Right forelimb (tissue), 1 donor: ENCODE measurements around the gene DNAJB9.
"Not testable (repeated sequence)": the region's sequence is repeated elsewhere in the genome, so short reads cannot be mapped to it uniquely, and the experiment has no call there.

Experiments
- DNase-seq: peaks from one replicate; pipeline ENCODE4 v3.0.0-alpha.2; 2018

Gene DNAJB9

DNA sequence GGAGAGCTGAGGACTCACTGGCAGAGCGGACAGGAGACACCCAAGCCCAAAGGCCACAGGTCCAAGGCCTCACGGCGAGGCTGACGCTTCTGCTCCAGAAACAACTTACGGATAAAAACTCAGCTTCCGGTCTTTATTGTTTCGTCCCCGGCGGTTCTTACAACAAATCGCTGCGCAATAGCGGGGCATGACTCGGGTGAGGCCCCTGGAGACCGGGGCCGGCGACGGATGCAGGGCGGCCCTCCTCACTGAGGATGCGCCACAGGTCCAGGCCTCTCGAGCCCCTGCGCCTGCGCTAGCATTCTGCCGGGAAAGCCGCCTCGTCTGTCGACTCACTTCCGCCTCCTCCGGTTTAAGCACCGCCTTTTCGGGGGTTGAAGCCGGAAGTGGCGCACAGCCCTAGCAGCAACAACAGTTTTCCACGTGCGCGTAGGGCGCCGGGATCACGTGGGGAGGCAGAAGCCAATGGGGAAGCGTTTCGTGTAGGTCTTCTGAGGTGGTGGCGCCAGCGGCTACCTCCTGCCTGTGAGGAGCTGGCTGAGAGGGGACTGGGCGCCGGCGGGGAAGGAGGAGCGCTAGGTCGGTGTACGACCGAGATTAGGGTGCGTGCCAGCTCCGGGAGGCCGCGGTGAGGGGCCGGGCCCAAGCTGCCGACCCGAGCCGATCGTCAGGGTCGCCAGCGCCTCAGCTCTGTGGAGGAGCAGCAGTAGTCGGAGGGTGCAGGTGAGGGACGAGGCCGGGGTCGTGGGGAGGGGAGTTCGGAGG, at the start of gene DNAJB9, which contains the start of gene THAP5:
DNAJB9 (plus strand) TSS at position 494 of the 765 bp plus-strand sequence. CDS start 1,853 bp downstream, outside the sequence.
THAP5 (minus strand) TSS at position 326 of the 765 bp plus-strand sequence; CDS start at position 189, 137 bp downstream.
- peak; percentile 99 for DNase-seq

DNA sequence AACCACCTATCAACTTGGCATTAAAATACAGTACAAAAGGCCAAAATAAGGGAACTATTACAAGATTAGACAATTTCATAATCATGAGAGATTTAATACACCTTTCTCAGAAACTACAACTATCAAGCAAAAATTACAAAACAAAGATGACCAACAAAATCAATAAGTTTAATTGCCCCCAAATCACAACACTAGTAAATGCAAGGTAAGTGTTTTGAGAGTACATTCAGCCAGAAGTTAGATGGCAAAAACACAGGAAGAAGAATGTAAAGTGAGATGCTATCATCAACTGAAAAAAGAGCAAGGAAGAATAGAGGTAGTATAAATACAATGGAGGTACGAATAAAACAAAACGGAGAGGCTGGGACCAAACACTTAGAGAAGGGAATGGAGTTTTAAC, 46.9 kb upstream of the DNAJB9 start:
- no peak for DNase-seq

DNA sequence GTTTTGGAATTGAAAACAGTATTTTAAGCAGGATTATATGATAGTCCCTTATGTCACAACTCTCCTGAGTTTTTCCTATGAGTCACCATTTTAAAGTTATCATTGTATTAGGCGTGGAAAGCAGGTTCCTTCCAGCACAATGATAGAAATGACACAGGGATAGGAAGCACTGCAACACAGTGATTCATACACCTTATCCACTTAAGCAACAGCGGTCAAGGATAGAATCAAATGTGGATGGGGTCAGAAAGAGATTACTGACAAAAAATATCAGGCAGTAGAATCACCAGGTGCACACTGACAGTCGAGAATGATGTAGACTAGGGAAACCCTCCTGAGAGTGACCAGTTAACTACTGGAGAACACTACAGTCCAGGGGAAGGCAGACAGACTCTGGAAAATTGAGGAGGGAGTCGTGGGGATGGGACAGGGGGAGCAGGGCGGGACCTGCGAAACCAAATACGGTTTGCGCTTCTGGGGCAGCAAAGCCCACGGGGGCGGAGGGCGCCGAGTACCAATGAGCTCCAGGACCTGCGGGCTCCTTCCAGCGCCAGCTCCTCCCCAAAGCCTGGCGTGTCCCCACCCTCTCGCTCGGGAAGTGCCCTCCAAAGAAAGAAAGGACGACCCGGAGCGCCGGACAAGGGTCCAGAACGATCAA, 44.2 kb upstream of the DNAJB9 start:
- DNase-seq: no peak

DNA sequence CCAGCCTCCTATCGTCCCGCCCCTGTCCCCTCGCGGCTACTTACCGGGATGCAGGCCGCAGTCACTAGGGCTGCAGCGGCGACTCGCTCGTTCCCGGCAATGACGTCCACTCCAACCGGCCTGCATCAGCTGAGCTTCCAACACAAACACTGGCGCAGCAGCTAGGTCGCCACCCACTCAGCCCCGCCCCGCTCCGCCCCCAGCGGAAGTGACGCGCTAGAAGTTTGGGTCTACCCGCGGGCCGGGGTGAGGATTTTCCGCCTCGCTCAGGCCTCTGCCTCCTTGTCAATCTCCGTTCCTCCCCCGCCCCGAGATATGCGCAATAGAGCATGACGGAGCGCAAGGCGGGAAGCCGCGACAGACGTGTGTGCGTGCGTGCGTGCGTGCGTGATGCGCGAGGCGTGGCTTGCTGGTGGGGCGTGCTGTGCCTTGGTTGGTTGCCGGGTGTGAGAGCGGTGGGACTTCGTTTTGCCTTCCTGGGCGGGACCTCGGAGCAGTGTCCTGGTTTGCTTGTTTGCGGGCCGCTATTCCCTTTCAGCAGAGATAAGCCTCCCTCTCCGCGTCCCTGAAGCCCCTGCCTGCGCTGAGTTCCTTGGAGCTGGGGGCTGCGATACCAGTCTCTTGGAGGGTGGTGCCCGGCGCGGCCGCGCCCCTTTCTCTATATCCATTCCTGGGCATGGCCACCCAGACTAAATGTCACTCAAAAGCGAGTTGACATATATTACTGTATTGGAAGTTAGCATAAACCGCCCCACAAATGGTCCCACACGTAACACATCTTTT, 43.5 kb upstream of the DNAJB9 start, which contains the start of gene PNPLA8:
PNPLA8 (minus strand) TSS at position 151 of the 783 bp plus-strand sequence. CDS start 10,644 bp downstream, outside the sequence.
- peak; percentile 100 for DNase-seq

DNA sequence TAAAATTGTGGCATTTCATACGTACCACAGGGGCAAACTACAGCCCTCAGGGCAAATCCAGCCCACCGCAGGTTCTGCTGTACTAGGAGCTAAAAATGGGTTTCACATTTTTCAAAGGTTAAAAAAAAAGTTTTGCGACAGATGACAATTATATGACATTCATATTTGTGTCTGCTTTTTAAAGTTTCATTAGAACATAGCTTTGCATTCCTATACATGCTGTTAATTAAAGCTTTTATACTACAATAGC, 43.0 kb upstream of the DNAJB9 start:
- DNase-seq: no peak

DNA sequence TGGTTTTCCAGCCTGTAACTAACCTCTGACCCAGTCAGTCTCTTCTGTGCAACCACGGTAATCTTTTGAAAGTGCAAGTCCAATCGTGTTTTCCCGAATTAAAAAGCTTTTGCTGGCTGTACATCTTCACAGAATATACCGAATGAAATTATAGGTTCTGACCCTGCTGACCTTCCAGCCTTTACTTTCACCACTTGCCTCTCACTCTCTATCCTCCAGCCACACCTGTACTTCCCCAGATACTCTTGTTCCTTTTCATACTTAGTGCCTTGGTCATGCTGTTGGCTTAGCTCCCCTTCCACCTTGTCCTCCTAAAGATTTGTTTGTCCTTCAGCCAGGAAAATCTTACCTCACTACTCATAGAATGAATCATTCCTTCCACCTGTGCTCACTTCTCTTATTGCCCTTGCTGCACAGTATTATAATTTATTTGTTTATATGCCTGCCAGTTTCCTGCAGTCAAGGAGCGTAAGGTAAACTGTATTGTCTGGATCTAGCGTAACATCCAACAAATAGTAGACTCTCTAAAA, 41.4 kb upstream of the DNAJB9 start:
- DNase-seq: no peak

DNA sequence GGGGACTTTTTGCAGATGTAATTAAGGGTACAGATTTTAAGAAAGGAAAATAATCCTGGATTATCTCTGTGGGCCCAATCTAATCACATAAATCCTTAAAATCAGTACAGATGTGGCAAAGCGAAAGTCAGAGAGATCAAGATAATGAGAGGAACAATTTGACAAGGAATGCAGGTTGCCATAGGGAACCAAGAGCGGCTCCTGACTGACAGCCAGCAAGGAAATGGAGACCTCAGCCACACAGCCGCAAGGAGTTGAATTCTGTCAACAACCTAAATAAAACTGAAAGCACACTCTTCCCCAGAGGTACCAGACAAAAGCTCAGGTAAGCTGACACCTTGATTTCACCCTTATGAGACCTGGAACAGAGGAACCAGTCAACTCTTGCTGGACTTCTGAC, 40.3 kb upstream of the DNAJB9 start:
- no peak for DNase-seq

DNA sequence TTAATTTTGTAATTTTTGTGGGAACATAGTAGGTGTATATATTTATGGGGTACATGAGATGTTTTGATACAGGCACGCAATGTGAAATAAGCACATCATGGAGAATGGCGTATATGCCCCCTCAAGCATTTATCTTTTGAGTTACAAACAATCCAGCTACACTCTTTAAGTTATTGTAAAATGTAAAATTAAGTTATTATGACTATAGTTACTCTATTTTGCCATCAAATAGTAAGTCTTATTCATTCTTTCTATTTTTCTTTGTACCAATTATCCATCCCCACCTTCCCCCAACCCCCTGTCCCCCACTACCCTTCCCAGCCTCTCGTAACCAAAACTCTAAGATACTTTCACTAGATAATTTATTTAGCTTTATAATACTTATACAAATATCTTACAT, 36.0 kb upstream of the DNAJB9 start:
- no peak for DNase-seq

DNA sequence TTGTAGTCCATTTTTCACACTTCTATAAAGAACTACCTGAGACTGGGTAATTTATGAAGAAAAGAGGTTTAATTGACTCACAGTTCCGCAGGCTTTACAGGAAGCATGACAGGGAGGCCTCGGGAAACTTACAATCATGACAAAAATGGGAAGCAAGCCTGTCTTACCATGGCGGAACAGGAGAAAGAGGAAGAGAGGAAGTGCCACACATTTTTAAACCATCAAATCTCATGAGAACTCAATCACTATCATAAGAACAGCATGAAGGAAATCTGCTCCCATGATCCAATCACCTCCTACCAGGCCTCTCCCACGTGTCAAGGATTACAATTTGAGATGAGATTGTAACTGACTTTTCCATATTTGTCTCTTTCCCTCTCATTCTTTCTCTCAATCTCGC, 34.4 kb upstream of the DNAJB9 start:
- DNase-seq: no peak

DNA sequence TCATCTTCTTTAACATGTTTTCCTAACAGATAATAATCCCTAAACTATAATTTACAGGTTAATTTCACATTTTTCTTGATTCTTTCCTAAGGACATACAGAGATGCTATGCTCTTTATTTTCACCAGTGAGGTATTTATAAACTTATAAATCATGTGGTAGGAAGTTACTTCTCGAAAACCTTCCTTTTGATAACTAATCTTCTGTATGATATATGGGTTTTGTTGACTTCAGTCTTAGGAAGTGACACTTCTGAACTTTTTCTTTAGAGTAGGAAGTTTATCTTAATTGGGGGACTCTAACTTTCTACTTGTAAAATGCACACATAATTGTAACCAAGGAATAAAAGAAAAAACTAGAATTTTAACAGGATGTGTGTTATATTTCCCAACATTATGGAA, 33.9 kb upstream of the DNAJB9 start:
- no peak for DNase-seq

DNA sequence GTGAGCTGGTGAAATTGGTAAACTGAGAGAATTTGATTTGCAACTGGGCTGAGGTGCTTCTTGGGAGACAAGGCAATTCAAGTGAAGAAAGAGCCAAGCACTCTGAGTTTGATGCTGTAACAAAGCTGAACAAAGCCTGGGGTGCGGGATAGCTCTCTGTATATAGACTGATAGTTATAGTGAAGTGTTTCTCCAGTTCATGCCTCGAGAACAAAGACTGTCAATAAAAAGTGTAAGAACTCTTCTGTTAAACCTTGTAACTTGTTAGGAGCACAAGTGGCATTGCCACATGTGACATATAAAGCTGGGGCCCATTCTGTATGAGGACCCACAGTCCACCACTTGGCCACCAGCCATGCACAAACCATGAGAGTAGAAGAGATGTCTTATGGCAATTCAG, 32.4 kb upstream of the DNAJB9 start:
- no peak for DNase-seq

DNA sequence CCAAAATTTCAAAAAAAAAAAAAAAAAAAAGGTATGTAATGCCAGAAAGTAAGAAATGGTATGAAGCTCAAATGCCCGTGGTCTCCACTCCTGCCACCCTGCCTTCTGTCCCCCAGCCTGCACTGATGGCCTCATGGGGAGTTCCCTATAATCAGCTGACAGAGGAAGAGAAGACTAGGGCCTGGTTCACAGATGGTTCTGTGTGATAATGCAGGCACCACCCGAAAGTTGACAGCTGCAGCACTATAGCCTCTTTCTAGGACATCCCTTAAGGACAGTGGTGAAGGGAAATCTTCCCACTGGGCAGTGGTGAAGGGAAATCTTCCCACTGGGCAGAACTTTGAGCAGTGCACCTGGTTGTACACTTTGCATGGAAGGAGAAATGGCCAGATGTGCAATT, 31.4 kb upstream of the DNAJB9 start:
- DNase-seq: not testable (repeated sequence)

DNA sequence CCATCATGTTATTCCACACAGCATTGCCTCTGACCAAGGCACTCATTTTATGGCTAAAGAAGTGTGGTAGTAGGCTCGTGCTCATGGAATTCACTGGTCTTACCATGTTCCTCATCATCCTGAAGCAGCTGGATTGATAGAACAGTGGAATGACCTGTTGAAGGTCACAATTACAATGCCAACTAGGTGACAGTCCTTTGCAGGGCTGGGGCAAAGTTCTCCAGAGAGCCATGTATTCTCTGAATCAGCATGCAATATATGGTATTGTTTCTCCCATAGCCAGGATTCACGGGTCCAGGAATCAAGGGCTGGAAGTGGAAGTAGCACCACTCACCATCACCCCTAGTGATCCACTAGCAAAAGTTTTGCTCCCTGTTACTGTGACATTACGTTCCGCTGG, 31.0 kb upstream of the DNAJB9 start:
- DNase-seq: not testable (repeated sequence)

DNA sequence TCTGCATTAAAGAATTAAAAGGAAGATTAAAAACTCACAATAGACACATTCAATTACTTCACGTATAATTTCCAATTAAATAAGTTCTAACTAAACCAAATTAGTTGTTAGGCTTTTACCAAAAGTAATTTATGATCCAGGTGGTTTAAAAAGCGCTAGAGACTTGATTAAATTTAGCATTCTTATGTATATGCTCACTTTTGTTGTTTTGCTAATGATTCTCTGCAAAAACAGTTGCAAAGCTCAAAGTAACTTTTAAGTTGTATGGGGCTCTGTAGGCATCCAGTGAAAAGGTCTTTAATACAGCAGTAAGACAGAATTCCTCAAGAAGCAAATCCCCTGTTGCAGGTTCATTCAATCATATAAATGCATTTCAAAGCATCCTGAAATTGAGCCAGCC, 28.2 kb upstream of the DNAJB9 start:
- no peak for DNase-seq

DNA sequence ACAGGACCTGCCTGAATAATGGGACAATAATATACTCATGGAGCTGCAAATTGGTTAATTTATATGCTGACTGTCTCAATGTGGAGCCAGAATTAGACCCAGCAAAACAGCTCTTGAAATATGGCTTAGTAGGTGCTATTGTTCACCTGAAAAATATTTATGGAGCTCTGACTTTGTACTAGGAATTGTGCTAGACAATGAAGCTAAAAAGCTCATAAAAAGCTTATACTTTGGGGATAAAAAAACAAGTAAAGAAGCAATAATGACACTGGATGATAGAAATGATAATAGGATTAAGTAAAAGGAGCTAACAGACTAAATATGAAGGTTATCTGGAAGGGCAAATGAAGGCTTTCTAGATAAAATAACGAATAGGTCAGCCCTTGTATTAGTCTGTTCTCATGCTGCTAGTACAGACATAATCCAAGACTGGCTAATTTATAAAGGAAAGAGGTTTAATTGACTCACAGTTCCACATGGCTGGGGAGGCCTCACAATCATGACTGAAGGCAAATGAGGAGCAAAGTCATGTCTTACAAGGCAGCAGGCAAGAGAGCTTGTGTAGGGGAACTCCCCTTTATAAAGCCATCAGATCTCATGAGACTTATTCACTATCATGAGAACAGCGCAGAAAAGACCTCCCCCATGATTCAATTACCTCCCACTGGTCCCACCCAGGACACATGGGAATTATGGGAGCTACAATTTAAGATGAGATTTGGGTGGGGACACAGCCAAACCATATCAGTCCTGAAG, 21.4 kb upstream of the DNAJB9 start:
- not testable (repeated sequence) for DNase-seq

DNA sequence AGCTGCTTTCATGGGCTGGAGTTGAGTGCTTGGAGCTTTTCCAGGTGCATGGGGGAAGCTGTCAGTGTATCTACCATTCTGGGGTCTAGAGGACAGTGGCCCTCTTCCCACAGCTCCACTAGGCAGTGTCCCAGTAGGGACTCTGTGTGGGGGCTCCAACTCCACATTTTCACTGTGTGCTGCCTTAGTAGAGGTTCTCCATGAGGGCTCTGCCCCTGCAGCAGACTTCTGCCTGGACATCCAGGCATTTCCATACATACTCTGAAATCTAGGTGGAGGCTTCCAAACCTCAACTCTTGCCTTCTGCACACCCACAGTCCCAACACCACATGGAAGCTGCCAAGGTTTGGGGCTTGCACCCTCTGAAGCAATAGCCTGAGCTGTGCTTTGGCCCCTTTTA, 13.0 kb upstream of the DNAJB9 start:
- DNase-seq: not testable (repeated sequence)

DNA sequence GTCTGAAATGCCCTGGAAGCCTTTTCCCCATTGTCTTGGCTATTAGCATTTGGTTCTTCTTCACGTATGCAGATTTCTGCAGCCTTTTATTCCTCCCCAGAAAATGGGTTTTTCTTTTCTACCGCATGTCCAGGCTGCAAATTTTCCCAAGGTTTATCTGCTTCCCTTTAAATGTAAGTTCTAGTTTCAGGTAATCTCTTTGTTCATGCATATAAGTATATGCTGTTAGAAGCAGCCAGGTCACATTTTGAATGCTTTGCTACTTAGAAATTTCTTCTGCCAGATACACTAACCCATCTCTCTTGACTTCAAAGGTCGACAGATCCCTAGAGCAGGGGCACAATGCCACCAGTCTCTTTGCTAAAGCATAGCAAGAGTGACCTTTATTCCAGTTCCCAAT, 12.5 kb upstream of the DNAJB9 start:
- DNase-seq: no peak

DNA sequence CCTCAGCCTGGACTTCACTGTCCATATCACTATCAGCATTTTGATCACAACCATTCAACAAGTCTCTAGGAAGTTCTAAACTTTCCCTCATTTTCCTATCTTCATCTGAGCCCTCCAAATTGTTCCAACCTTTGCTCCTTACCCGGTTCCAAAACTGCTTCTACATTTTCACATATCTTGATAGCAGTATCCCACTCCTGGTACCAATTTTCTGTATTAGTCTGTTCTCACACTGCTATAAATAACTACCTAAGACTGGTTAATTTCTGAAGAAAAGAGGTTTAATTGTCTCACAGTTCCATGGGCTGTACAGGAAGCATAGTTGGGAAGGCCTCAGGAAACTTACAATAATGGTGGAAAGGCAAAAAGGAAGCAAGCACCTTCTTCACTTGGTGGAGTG, 12.1 kb upstream of the DNAJB9 start:
- no peak for DNase-seq

DNA sequence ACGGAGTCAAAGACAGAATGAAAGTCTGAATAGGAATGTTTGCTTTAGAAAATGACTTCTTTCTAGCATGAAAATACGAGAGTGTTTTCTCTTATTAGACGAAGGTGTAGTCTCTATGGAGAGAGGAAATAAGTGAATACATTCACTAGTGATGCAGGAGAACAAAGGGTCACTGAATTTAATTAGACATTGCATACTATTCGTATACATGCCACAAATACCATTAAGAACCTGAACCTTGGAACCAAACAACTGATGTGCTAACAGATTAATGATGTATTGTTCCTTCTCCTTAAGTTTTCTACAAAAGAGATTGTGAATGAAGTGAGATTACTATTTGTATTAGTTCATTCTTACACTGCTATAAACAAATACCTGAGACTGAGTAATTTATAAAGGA, 10.4 kb upstream of the DNAJB9 start:
- DNase-seq: no peak

DNA sequence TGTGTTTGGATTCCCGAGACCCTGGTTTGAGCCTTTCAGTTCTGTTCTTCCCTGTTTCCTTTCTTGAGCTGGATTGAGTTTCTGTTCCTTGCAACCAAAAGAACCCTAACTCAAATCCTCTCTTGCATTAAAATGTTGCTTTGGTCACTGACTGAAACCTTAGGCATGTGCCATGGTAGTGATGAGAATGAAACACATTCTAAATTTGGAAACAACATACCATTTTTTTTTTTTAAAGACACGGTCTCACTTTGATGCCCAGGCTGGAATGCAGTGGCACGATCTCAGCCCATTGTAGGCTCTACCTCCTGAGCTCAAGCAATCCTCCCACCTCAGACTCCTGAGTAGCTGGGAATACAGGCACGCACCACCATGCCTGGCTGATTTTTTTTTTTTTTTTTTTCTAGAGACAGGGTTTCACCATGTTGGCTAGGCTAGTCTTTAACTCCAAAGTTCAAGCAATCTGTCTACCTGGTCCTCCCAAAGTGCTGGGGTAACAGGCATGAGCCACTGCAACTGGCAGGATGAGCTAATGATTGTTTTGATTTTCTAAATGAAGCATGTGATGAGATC, 8.5 kb upstream of the DNAJB9 start:
- DNase-seq: no peak

DNA sequence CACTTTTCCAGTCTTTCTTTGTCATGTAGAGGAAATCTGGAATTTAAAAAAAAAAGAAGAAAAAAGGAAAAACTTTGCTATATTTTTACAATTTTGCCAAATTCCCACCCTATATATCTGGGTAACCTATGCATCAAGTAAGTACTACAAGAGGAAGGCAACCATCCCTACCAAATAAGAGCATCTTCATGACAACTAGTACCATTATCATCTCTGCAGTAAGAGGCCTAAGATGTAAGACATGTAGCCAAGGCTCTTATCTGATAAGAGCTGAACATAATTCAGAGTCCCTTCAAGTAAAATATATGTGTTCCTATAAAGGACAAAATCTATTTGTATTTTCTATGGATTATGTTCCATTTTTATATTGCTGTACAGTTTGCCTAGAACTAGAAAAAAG, 3.7 kb upstream of the DNAJB9 start:
- no peak for DNase-seq

DNA sequence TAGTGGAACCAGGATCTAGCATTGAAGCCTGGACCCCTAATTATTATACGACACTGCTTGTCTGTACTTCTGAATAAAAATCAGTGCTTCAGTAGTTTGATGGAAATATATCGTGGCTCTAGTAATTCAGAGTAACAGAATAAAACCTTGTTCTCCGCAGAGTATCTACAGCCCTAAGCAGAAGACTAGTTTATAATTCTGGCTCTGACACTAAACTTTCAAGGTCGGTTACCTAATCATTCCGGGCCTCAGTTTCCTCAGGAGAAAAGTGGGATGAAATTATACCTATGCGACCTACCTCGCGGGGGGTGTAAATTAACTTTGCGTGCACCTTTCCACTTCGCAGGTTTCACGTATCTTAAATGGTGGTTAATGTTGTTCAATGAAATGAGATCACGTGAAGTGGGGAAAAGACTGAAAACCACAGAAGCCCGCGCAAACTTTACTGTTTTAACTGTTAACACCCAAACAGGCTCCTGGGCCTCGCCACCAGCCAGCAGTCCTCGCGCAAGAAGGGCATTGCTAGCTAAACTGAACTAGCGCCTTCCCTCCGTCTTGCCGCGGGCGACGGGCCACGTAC, 783 bp upstream of the DNAJB9 start:
- DNase-seq: no peak
